Fibroblast of the conjunctiva (primary cell): Measurements from ENCODE around the gene TAF11L13.
"Not testable (repeated sequence)": the region's sequence is repeated elsewhere in the genome, so short reads cannot be mapped to it uniquely, and the experiment has no call there.

Experiments
- DNase-seq: peaks from one replicate; pipeline ENCODE4 v3.0.0-alpha.2; 2010; ENCODE audit warnings: low read depth

The TAF11L13 gene

GRCh38 chr5:17631788-17632187, at the start of gene TAF11L13:
Gene TAF11L13, plus strand, starts transcription at chr5:17632088.
- not testable (repeated sequence) for DNase-seq

DNA sequence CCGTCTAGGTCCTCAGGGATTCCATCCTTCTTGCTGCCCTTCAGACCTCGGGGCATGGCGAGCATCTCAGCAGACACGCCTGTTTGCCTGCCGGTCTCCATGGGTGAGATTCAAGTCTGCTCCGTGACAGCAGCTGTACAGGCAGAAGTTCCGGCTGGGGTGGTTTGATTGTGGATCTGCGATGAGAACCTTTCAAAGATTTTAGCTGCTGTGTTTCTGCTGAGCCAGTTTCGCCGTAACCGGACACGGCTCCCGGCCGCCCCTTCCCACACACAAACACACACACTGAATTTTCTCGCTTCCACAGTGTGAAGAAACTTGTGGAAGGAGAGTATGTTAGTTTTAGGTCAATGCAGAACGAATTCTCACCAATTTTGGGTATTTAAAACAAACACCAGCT, 46.2 kb upstream of the TAF11L13 start, which contains the start of gene TAF11L7:
TSS of gene TAF11L7 (minus strand) at position 101 of the 400 bp plus-strand sequence.
- DNase-seq = not testable (repeated sequence)

DNA sequence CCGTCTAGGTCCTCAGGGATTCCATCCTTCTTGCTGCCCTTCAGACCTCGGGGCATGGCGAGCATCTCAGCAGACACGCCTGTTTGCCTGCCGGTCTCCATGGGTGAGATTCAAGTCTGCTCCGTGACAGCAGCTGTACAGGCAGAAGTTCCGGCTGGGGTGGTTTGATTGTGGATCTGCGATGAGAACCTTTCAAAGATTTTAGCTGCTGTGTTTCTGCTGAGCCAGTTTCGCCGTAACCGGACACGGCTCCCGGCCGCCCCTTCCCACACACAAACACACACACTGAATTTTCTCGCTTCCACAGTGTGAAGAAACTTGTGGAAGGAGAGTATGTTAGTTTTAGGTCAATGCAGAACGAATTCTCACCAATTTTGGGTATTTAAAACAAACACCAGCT, 41.0 kb upstream of the TAF11L13 start, which contains the start of gene TAF11L8:
TSS of gene TAF11L8 (minus strand) at position 101 of the 400 bp plus-strand sequence.
- not testable (repeated sequence) for DNase-seq

DNA sequence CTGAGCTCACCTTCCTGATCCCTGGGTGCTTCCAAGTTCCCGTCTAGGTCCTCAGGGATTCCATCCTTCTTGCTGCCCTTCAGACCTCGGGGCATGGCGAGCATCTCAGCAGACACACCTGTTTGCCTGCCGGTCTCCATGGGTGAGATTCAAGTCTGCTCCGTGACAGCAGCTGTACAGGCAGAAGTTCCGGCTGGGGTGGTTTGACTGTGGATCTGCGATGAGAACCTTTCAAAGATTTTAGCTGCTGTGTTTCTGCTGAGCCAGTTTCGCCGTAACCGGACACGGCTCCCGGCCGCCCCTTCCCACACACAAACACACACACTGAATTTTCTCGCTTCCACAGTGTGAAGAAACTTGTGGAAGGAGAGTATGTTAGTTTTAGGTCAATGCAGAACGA, 37.6 kb upstream of the TAF11L13 start, which contains the start of gene TAF11L9:
TSS of gene TAF11L9 (minus strand) at position 140 of the 400 bp plus-strand sequence.
- not testable (repeated sequence) for DNase-seq

DNA sequence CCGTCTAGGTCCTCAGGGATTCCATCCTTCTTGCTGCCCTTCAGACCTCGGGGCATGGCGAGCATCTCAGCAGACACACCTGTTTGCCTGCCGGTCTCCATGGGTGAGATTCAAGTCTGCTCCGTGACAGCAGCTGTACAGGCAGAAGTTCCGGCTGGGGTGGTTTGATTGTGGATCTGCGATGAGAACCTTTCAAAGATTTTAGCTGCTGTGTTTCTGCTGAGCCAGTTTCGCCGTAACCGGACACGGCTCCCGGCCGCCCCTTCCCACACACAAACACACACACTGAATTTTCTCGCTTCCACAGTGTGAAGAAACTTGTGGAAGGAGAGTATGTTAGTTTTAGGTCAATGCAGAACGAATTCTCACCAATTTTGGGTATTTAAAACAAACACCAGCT, 34.2 kb upstream of the TAF11L13 start, which contains the start of gene TAF11L10:
TSS of gene TAF11L10 (minus strand) at position 101 of the 400 bp plus-strand sequence.
- DNase-seq = not testable (repeated sequence)

- not testable (repeated sequence) for DNase-seq
Measured at GRCh38 chr5:17603880-17604279, 28.0 kb upstream of the TAF11L13 start, which contains the start of gene TAF11L11. Gene TAF11L11, plus strand, starts transcription at chr5:17604183.

GRCh38 chr5:17604951-17605350, 26.9 kb upstream of the TAF11L13 start:
- DNase-seq = no peak

DNA sequence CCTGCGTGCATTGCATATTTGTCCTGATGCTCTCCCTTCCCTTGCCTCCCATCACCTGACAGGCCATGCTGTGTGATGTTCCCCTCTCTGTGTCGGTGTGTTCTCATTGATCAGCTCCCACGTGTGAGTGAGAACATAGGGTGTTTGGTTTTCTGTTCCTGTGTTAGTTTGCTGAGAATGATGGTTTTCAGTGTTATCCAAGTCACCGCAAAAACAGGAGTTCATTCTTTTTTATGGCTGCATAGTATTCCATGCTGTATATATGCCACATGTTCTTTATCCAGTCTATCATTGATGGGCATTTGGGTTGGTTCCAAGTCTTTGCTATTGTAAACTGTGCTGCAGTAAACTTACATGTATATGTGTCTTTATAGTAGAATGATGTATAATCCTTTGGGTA, 24.4 kb upstream of the TAF11L13 start:
- not testable (repeated sequence) for DNase-seq

- DNase-seq = not testable (repeated sequence)
Measured at GRCh38 chr5:17610092-17610491, 21.8 kb upstream of the TAF11L13 start, which contains the start of gene TAF11L12. Gene TAF11L12, plus strand, starts transcription at chr5:17610392.

GRCh38 chr5:17614872-17615605, 16.8 kb upstream of the TAF11L13 start:
- DNase-seq = no peak

- no peak for DNase-seq
Measured at GRCh38 chr5:17619354-17619753, 12.5 kb upstream of the TAF11L13 start.

- DNase-seq = no peak
Measured at GRCh38 chr5:17620627-17621026, 11.3 kb upstream of the TAF11L13 start.

DNA sequence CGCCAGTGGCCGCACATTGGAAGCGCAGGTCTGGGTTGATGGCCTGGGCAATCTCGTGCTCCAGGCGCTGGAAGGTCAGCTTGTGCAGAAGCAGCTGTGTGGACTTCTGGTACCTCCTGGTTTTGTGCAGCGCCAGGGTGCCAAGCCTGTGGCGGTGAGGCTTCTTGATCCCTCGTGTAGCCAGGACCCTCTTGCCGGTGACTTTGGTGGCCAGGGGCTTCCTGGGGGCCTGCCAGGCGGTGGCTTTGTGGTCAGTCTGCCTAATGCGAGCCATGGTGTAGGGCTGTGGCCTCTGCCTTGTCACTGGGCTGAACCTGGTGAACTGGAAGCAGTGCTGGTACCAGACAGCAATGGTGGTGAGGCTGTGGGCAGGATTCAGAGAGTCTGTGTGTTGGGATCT, 6.2 kb upstream of the TAF11L13 start:
- no peak for DNase-seq

GRCh38 chr5:17634160-17634559, 2.3 kb downstream of the TAF11L13 start, which contains the start of gene TAF11L14:
Gene TAF11L14, plus strand, starts transcription at chr5:17634460.
- no peak for DNase-seq

DNA sequence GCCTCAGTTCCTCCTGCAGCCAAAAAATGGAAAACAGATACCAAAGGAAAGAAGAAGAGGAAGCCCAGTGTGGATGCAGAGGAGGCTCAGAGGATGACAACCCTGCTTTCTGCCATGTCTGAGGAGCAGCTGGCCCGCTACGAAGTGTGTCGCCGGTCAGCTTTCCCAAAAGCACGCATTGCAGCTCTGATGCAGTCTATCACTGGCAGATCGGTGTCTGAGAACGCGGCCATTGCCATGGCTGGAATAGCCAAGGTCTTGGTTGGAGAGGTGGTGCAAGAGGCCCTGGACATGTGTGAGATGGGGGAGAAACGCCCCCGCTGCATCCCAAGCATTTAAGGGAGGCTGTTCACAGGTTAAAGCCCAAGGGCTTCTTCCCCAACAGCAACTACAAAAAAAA, 17.3 kb downstream of the TAF11L13 start:
- not testable (repeated sequence) for DNase-seq

DNA sequence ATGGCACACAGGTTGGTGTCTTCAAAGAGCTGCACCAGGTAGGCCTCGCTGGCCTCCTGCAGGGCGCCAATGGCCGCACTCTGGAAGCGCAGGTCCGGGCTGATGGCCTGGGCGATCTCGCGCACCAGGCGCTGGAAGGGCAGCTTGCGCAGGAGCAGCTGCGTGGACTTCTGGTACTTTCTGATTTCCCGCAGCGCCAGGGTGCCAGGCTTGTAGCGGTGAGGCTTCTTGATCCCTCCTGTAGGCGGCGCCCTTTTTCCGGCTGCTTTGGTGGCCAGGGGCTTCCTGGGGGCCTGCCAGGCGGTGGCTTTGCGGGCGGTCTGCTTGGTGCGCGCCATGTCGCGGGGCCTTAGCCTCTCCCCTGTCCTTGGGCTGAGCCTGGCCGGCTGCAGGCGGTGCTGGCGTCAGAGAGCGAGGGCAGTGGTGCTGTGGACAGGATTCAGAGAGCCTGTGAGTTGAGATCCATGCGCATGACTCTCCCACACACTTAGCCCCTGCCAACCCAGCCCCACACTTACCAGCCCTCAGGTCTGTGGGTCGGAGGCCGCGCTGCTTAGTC, 23.4 kb downstream of the TAF11L13 start:
- not testable (repeated sequence) for DNase-seq

DNA sequence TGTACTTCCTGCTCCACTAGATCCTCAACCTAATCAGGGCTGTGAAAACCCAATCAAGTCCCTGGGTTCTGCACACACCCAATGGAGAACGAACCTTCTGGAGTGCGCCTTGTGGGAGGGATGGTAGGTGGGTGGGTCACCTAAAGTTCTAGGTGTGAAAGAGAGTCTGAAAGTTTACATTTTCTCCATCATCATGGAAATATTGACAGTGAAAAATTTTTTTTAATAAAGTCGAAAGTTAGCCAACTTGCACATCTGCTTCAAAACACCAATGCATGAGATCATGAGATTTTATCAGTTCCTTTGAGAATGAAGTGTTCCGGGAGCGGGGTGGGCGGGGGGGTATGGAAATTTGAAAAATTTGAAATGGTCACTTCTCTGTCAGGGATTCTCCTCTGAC, 24.0 kb downstream of the TAF11L13 start:
- no peak for DNase-seq

DNA sequence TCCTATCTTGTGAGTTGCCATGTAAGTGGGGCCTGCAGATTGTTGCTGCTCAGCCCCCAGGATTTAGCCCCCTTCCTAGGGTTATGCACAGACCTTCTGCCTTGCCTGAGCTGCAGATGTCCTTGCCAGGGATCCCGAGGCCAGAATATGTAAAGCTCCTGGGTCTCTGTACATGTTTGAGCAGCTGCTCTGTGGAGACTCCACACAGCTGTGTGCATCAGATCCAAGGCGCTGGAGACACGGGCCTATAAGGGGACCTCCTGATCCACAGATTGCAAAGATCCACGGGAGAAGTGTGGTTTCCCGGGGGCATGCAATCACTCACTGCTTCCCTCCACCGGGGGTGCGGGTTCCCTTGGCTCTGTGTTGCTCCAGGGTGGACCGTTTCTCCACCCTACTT, 31.3 kb downstream of the TAF11L13 start:
- no peak for DNase-seq

DNA sequence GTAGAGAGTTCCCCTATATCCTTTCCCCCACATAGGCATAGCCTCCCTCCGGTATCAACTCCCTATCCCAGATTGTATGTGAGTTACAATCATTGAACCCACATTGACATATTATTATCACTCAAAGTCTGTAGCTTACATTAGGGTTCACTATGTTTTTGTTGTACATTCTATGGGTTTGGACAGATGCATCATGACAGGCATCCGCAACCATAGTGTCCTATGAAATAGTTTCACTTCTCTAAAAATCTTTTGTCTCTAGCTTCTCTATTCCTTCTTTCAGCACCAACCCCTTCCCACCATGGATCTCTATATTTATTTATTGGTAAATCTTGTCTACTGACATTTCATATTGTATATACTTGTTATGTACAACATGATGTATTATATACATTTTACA, 33.9 kb downstream of the TAF11L13 start:
- no peak for DNase-seq

GRCh38 chr5:17666726-17667235, 34.9 kb downstream of the TAF11L13 start:
- no peak for DNase-seq

- no peak for DNase-seq
Measured at GRCh38 chr5:17670353-17670752, 38.5 kb downstream of the TAF11L13 start.

- DNase-seq = no peak
Measured at GRCh38 chr5:17678751-17679324, 47.0 kb downstream of the TAF11L13 start.
